Measurements from ENCODE around the gene MGAT1.
"Not testable (repeated sequence)": the region's sequence is repeated elsewhere in the genome, so short reads cannot be mapped to it uniquely, and the experiment has no call there.

The MGAT1 gene

DNA sequence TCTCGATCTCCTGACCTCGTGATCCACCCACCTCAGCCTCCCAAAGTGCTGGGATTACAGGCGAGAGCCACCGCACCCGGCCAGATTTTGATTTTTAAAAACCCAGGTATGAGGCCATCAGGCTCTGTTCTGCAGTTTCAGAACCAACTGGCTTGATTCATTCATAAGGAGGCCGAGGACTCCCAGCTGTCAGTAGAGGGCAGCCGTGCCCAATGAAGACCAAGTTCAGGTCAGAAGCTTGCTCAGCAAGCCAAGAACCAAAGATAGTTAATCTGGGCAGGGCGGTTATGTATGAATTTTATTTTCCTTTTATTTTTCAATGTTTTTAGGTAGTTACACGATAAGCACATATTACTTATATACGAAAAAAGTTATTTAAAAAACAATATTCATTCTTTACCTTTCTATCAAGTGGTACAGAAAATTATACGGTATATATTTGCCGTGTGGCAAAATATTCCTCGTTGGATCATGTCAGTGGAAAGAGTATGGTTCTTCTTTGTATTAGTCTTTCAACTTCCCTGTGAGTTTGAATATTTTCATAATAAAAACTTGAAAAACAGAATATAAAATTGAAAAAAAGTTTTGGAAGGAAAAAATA lies 18.0 kb downstream of the MGAT1 start:
- peak; percentile 78 for DNase-seq

DNA sequence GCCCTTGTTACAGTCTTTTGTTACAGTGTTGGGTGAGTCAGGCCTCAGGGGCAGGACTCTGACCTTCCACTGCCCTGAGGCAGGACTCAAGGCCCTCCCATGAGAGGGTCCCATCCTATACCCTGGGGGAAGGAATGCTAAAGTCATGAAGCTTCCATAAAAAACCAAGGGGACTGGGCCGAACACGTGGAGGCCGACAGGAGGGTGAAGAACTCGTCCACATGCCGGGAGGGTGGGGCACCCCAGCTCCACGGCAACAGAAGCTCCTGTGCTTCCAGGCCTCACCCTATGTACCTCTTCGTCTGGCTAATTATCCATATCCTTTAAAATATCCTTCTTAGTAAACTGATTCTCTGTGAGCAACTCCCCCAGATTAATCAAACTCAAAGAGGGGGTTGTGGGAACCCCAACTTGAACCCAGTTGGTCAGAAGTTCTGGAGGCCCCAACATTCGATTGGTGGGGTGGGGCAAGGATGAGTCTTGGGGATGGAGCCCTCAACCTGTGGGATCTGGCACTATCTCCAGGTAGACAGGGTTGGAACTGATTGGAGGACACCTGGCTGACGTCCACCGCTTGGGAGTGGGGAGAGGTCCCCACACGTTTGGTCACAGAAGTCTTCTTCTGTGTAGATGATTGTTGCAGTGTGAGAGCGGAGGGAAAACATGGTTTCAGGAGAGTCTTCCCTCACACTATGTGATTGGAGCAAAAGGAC lies 19.1 kb downstream of the MGAT1 start:
- no peak for DNase-seq

GRCh38 chr5:180782748-180783147 lies 19.9 kb downstream of the MGAT1 start:
- no peak for DNase-seq

DNA sequence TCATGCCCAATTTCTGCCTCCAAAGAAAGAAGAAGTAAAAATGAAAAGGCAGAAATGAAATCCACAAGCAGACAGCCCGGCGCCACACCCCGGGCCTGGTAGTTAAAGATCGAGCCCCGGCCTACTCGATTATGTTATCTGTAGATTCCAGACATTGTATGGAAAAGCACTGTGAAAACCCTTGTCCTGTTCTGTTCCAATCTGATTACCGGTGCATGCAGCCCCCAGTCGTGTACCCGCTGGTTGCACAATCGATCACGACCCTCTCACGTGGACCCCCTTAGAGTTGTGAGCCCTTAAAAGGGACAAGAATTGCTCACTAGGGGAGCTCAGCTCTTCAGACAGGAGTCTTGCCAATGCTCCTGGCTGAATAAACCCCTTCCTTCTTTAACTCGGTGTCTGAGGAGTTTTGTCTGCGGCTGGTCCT lies 20.7 kb downstream of the MGAT1 start:
- DNase-seq, result not testable (repeated sequence)

- DNase-seq, result no peak
Measured at GRCh38 chr5:180779985-180780610, 22.5 kb downstream of the MGAT1 start.

- DNase-seq, result no peak
Measured at GRCh38 chr5:180777475-180777874, 25.1 kb downstream of the MGAT1 start.

GRCh38 chr5:180776376-180776775 lies 26.2 kb downstream of the MGAT1 start:
- no peak for DNase-seq

GRCh38 chr5:180775624-180776023 lies 27.0 kb downstream of the MGAT1 start:
- DNase-seq, result no peak

DNA sequence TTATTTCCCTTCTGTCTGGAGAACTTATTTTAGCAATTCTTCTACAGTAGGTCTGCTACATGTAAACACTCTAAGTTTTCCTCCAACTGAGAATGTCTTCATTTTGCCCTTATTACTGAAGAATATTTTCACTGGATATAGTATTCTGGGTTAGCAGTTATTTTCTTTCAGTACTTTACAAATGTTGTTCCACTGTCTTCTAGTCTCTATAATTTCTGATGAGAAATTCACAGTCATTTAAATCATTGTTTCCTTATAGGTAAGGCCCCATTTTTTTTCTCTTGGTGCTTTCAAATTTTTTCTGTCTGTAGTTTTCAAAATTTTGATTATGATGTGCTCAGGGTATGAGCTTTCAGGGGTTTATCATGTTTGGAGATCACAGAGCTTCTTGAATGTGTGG lies 30.8 kb downstream of the MGAT1 start:
- no peak for DNase-seq

GRCh38 chr5:180769821-180770220 lies 32.8 kb downstream of the MGAT1 start:
- no peak for DNase-seq

DNA sequence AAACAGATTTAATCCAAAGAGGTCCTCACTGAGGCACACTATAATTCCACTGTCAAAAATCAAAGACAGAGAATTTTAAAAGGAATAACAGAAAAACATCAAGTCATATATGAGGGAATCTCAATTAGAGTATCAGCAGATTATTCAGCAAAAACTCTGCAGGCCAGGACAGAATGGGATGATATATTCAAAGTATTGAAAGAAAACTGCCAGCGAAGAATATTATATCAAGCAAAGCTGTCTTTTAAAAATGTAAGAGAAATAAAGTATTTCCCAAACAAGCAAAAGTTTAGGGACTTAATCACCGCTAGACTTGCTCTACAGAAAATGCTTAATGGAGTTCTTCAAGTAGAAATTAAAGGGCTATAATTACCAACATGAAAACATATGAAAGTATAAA lies 47.0 kb downstream of the MGAT1 start:
- DNase-seq, result no peak

GRCh38 chr5:180744253-180744652 lies 58.4 kb downstream of the MGAT1 start:
- DNase-seq, result no peak

GRCh38 chr5:180742727-180743126 lies 59.9 kb downstream of the MGAT1 start:
- DNase-seq, result no peak

- DNase-seq, result not testable (repeated sequence)
Measured at GRCh38 chr5:180740953-180741352, 61.7 kb downstream of the MGAT1 start.

DNA sequence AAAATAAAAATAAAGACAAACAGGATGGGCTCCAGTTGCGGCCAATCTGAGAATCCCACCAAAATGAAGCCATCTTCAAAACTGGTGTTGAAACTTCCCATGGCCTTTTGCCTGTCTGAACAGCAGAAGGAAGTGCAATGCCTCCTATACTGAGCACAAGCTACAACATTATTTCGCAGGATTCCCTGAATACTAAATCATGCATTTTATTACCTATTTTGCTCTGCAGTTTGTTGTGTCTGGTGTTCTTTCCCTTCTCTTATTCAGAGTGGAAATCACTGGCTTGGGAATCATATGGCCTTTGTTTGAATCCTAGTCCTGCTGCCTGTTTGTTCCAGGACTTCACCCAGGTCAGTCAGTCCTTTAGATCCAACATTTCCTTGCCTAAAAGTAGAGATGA lies 62.6 kb downstream of the MGAT1 start, which contains the start of gene OR2Y1:
Gene OR2Y1, minus strand, starts transcription at position 101 of the 400 bp plus-strand sequence. Its CDS starts 0 bp downstream, at position 101.
- no peak for DNase-seq

- DNase-seq, result no peak
Measured at GRCh38 chr5:180739271-180739670, 63.3 kb downstream of the MGAT1 start.

GRCh38 chr5:180736536-180736935 lies 66.1 kb downstream of the MGAT1 start:
- DNase-seq, result no peak
